Fibroblast of lung (primary cell): Measurements from ENCODE around the gene DUSP8.

Experiments
- CTCF ChIP-seq, 2 donors: IDR thresholded peaks in 1 of 2; conservative IDR thresholded peaks in 1 of 2; 1 replicate in 1 of 2; 2 replicates in 1 of 2; pipeline ENCODE4 v1.5.1; 2011 to 2012; ENCODE audit warnings: low read length in 2 of 2, control low read depth in 1 of 2, inconsistent platforms in 1 of 2, low read depth in 1 of 2, mild to moderate bottlenecking in 1 of 2
- EZH2 ChIP-seq: IDR thresholded peaks from 2 replicates; pipeline ENCODE4 v1.5.1; 2012; ENCODE audit warnings: low read length, control low read depth, mild to moderate bottlenecking; ENCODE audit errors: missing control alignments

- no peak for TF ChIP-seq CTCF (conservative IDR thresholded peaks at IDR 0.05 in 1 of 2, IDR thresholded peaks at IDR 0.05 in 1 of 2; ENCODE audit: low read depth in 1 of 2, low read length in 2 of 2)
- no peak for TF ChIP-seq EZH2
Observed at GRCh38 chr11:1505480-1505879, 66.6 kb downstream of the DUSP8 start.
